GM10266 (cell line): ENCODE results near the gene VWA2.

Experiments
- DNase-seq: peaks from one replicate; pipeline ENCODE4 v3.0.0; 2012; ENCODE audit errors: extremely low spot score
- TF ChIP-seq, protein P1 (sequence below): IDR thresholded peaks from 2 replicates; pipeline ENCODE4 v1.5.1; 2012; ENCODE audit warnings: mild to moderate bottlenecking, low read depth; ENCODE audit not compliant: control insufficient read depth, insufficient read depth; ENCODE audit errors: missing control alignments

VWA2 gene

DNA sequence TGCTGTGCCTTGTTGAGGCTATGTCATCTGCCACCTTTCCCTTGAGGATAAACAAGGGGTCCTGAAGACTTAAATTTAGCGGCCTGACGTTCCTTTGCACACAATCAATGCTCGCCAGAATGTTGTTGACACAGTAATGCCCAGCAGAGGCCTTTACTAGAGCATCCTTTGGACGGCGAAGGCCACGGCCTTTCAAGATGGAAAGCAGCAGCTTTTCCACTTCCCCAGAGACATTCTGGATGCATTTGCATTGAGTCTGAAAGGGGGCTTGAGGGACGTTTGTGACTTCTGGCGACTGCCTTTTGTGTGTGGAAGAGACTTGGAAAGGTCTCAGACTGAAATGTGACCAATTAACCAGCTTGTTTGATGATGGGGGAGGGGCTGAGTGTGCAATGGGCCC is 52.5 kb downstream of the VWA2 start:
- DNase-seq = no peak
- TF ChIP-seq, protein P1, sequence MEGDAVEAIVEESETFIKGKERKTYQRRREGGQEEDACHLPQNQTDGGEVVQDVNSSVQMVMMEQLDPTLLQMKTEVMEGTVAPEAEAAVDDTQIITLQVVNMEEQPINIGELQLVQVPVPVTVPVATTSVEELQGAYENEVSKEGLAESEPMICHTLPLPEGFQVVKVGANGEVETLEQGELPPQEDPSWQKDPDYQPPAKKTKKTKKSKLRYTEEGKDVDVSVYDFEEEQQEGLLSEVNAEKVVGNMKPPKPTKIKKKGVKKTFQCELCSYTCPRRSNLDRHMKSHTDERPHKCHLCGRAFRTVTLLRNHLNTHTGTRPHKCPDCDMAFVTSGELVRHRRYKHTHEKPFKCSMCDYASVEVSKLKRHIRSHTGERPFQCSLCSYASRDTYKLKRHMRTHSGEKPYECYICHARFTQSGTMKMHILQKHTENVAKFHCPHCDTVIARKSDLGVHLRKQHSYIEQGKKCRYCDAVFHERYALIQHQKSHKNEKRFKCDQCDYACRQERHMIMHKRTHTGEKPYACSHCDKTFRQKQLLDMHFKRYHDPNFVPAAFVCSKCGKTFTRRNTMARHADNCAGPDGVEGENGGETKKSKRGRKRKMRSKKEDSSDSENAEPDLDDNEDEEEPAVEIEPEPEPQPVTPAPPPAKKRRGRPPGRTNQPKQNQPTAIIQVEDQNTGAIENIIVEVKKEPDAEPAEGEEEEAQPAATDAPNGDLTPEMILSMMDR = no peak

DNA sequence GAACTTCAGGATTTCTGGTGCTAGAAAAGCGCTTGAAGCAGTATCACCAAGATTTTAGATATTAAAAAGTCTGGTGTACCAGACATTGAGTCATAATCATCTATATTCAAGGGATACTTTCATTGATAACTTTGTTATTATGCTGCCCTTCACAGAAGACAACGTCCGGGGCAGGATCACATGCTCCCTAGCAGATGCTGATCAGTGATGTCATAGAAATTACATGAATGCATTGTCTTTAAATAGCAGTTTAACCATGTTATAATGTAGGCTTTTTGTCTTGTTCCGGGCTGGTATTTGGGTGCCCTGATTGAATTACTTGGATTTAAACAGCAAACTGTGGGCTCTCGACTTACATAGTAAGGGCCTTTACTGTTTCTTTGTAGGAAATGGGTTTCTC is 54.0 kb downstream of the VWA2 start:
- TF ChIP-seq, protein P1 = no peak
- no peak for DNase-seq

DNA sequence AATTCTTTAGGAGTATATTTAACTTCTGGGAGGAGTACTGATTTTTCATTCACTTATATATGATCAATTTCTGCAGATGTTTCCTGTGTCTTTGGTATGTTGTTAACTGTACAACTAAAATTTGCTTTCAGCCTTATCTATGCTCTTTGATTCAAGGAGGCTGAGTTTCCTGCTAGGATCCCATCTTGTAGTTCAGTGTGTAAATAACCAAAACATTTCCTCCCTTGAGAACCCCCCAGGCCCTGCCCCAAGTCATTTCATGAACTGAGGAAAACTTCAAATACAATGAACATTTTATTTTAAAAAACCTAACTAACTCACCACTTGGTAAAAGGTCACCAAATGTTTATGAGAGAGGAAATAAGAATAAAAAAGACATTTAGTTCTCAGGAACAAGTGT is 55.5 kb downstream of the VWA2 start:
- TF ChIP-seq, protein P1 = no peak
- no peak for DNase-seq

DNA sequence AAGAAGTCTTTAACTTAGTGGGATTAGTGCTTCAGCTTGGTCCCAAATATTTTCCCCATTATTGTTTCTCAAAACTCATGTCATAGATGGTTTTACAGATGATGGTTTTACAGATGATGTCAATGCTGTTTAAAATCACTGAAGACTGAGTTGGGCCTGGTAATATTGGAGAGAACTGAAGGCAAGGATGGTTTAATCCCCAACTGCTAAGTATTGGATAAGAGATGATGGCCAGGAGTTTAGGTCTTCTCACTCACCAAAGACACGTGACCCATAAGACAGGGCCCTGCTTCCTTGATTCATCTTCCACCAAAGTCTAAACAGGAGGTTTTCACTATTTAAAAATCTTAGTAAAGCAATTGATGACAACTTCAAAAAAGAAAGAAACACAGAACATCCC is 56.3 kb downstream of the VWA2 start:
- TF ChIP-seq, protein P1 = no peak
- no peak for DNase-seq

DNA sequence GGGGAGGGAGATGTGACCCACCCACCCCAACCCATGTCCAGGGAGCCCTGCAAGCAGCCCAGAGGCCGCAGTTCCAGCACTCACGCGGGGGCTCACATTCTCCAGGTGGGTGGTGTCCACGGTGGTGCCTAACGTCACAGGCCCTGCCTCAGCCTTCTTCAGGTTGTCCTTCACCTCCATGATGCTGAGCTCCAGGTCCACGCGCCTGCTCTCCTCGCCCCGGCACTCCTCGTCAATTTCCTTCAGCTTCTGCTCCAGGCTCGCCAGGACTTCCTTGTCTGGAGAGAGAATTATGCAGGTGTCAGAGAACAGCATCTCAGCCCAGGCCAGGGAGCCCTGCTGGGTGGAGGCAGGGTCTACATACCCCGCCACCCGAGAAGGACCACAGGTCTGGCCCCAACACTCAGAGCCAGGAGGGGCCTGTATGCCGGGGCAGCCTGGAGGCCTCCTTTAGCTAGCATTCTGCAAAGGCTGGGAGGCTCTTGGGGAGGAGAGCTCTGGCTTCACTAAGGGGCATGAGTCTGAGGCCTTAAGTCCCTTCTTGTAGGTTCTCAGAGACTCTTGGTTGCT is 58.2 kb downstream of the VWA2 start:
- no peak for DNase-seq

DNA sequence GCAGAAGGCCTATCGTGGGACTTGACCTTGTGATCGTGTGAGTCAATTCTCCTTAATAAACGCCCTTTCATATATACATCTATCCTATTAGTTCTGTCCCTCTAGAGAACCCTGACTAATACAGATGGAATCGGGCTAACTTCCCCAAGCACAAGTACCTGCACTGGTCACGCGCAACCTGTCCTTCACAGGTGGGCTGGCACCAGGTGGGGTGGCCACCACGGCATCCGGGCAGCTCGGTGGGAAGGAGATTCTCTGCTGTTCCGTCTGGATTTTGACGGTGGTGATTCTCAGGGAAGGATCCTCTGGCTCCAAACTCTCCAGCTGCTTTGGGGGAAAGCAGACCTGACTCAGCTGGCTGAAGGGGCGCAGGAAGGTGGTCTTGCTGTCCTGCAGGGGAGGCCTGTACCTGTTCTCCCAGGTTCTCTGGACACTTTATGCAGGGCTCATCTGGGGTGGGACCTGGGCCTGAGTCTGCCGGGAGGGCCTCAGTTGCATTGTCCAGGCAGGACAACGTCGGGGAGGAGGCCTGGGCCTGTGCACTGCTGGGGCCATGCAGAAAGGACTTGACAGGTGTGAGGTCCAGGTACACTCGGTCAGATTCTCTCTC is 61.1 kb downstream of the VWA2 start:
- no peak for DNase-seq
- TF ChIP-seq, protein P1 = no peak

More for the DNA sequence above, 58.2 kb downstream of the VWA2 start:
- TF ChIP-seq, protein P1 = no peak

DNA sequence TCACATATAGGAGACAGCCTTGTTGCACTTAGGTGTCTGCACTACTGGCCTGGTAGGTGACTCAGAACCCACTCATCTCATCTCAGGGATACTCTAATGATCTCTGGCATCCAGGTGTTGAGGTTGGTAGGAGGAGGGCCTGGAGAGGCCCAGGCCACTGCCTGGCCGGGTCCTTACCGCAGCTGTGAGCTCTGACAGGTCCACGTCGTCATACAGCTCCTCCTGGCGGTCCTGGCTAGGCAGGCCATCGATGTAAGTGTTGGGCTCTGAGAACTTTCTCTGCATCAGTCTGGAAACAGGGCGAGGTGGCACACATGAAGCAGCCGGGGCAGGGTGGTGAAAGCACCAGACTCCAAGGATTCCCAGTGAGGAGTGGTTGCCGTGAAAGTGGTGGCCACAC is 62.1 kb downstream of the VWA2 start:
- TF ChIP-seq, protein P1 = no peak

More for the DNA sequence above, 62.1 kb downstream of the VWA2 start:
- DNase-seq = no peak
